Fibroblast of mammary gland (primary cell): ENCODE measurements around the gene SH3RF2.
"Not testable (repeated sequence)": the region's sequence is repeated elsewhere in the genome, so short reads cannot be mapped to it uniquely, and the experiment has no call there.

Experiments
- DNase-seq: peaks from one replicate; pipeline ENCODE4 v3.0.0-alpha.2; 2010; ENCODE audit warnings: low read depth
- H3K4me3 ChIP-seq: 2 replicates; pipeline ENCODE4 v1.5.1; 2011; ENCODE audit warnings: low read depth, mild to moderate bottlenecking, low read length, moderate library complexity; ENCODE audit not compliant: control insufficient read depth
- TF ChIP-seq, protein P1 (sequence below): conservative IDR thresholded peaks from 2 replicates; pipeline ENCODE4 v1.5.1; 2011; ENCODE audit warnings: low read depth, low read length, inconsistent platforms; ENCODE audit not compliant: control insufficient read depth, insufficient read depth

Gene SH3RF2

DNA sequence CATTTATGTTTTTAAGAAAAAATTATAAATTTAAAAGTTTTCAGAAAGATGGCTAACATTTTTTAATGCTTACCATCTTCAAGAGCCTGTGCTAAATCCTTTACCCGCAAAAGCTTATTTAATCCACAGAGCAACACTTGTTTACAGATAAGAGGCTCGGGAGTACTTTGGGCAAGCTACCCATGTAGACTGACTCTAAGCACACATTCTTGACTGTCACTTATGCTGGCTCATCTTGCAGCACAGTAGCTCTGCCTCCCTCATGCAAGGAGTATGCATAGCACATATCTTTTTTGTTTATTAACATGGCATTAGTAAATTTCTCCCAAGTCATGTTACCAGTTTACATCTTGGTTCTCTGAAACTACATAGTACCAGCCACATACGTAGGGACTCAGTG is 14.7 kb downstream of the SH3RF2 start:
- TF ChIP-seq, protein P1, sequence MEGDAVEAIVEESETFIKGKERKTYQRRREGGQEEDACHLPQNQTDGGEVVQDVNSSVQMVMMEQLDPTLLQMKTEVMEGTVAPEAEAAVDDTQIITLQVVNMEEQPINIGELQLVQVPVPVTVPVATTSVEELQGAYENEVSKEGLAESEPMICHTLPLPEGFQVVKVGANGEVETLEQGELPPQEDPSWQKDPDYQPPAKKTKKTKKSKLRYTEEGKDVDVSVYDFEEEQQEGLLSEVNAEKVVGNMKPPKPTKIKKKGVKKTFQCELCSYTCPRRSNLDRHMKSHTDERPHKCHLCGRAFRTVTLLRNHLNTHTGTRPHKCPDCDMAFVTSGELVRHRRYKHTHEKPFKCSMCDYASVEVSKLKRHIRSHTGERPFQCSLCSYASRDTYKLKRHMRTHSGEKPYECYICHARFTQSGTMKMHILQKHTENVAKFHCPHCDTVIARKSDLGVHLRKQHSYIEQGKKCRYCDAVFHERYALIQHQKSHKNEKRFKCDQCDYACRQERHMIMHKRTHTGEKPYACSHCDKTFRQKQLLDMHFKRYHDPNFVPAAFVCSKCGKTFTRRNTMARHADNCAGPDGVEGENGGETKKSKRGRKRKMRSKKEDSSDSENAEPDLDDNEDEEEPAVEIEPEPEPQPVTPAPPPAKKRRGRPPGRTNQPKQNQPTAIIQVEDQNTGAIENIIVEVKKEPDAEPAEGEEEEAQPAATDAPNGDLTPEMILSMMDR = no peak
- DNase-seq = no peak

DNA sequence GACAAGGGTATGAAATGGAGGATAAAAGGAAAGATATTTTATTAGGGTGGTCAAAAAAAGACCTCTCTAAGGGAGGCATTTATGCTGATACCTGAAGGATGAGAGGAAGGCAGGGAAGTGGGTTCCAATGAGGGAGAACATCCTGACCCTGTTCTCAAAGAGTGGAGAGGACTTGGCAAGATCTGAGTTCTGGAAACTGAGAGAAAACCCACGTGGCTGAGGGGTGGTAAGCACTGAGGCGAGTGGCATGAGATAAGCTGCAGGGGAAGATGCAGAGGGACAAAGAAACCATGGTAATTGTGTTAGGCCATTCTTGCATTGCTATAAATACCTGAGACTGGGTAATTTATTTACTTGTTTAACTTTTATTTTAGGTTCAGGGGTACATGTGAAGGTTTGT is 16.8 kb downstream of the SH3RF2 start:
- no peak overlapping the region for H3K4me3 ChIP-seq
- no peak for DNase-seq
- TF ChIP-seq, protein P1 = no peak

More for the DNA sequence above, 14.7 kb downstream of the SH3RF2 start:
- H3K4me3 ChIP-seq = no peak overlapping the region

DNA sequence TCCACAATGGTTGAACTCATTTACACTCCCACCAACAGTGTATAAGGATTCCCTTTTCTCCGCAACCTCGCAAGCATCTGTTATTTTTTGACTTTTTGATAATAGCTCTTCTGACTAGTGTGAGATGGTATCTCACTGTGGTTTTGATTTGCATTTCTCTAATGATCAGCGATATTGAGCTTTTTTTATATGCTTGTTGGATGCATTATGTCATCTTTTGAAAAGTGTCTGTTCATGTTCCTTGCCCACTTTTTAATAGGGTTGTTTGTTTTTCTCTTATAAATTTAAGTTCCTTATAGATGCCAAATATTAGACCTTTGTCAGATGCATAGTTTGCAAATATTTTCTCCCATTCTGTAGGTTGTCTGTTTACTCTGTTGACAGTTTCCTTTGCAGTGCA is 17.8 kb downstream of the SH3RF2 start:
- not testable (repeated sequence) for DNase-seq, H3K4me3 ChIP-seq

DNA sequence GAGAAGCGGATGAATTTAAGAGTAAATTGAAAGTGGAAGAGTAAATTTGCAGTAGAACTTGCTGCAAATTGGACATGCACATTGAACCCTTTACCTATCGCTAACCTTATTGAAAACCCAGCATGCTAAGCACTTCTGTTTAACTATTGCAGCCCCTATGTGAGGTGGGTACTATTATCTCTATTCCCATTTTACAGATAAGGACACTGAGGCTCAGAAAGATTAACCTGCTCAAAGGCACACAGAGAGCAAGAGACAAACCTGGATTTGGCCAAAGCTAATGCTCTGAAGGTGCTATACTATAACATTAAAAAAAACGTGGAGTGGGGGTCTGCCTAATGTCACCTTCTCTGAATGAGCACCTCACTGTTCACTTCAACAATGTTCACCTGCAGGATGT is 21.0 kb downstream of the SH3RF2 start:
- H3K4me3 ChIP-seq = no peak overlapping the region
- TF ChIP-seq, protein P1 = no peak
- no peak for DNase-seq

DNA sequence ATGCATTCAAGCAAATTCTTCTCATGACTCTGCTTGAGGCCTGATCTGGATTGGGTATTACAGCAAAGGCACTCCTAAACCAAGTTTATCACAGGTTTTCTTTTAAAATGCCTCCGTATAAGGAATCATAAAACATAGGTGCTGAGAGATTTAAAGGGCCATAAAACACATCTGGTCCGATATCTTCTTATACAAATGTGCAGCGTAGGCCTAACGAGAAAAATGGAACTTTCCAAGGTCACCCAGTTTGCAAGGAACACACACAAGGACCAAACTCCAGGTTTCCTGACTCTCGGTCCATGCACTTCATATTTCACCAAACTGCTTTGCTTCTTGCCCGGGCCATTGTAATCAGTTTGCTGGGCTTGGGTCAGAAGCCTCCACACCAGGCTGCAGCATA is 22.1 kb downstream of the SH3RF2 start:
- TF ChIP-seq, protein P1 = no peak
- no peak for DNase-seq
- no peak overlapping the region for H3K4me3 ChIP-seq

DNA sequence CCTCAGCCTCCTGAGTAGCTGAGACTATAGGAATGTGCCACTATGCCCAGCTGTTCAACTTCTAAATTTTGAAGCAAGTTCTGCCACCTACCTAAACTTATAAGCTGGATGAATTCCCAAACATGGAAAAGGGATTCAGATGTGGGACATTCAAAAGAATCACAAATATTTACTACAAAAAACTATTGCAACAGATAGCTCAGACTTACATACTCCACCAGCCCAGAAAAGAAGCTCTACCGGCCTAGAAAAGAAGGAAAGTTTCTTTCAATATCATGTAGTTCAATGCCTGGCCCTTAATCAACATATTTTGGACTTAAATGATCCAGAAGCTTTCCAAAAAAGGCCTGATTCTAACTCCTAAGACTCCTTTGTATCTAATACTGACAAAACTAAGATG is 23.8 kb downstream of the SH3RF2 start:
- TF ChIP-seq, protein P1 = no peak
- DNase-seq = no peak
- no peak overlapping the region for H3K4me3 ChIP-seq

DNA sequence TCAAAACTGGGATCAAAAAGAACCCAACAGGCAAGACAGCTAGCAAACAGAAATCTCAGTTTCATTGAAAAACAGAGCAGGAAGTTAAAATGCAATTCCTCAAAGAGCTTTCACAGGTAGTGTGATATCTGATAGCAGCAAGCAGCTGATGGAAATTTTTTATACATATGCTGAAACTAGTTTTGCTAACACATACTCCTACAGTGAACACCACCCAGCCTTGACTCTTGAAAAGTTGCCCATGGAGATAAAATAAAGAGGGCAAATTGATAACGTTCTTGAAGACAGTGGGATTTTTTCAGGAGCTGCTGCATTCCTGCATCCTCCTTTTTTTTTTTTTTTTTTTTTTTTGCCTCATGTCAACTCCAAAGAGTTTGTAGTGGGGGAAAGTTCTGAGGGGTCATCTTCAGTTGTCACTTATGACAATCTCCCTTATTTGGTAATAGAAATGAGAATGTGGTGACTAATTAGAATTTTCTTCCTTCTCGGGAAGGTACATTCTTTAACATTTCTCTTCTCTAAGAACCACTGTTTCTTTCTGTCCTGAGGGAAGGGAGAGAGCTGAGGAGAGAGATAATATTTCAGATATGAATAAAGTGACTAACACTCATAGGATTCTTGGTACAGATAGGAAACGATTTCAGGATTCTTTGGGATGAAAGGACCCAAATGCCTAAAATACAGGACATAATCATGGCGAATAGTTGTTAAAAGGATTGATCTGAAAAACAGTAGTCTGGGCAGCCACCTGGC is 24.6 kb downstream of the SH3RF2 start:
- DNase-seq = no peak
- no peak overlapping the region for H3K4me3 ChIP-seq
- TF ChIP-seq, protein P1 = no peak
